IMR-90 (cell line): ENCODE results near the gene EXOC5. TPM values are rescaled to one million over a fixed set of nuclear protein-coding genes. Genes with fewer than 3 reads are reported as not detected.

Source experiments
- ATAC-seq: fragments of 200-7000 bp; cut with Tn5 transposase; 2 replicates; pipeline ENCODE4 v1.9.1; 2020; ENCODE audit warnings: low read depth, mild to moderate bottlenecking, moderate library complexity
- BruUV-seq: library from RNA; stranded (reverse); fragments of 400-500 nt; replicated peaks from 2 replicates; lab custom pipeline; 2021; lab: Mats Ljungman, UMichigan
- CTCF ChIA-PET: fragments of 300-600 bp; formaldehyde crosslinking; extraction: SDS; loops from one replicate; lab custom pipeline; 2021; ENCODE audit warnings: antibody characterized with exemption; lab: Yijun Ruan, JAX
- POLR2A ChIA-PET: fragments of 300-600 bp; sonication (Branson Sonifier 250); formaldehyde crosslinking; loops from one replicate; lab custom pipeline; 2022; ENCODE audit warnings: antibody characterized with exemption; ENCODE audit not compliant: unreplicated experiment; lab: Charles Lee
- DNase-seq: peaks from one replicate; pipeline ENCODE4 v3.0.0; 2013
- H2AFZ ChIP-seq: replicated peaks from 2 replicates; pipeline ENCODE3; 2013; ENCODE audit warnings: low read length, mild to moderate bottlenecking; ENCODE audit not compliant: poor library complexity
- H2AK5ac ChIP-seq: 2 replicates; pipeline ENCODE4 v1.6.1; 2013; ENCODE audit warnings: low read depth, low read length, inconsistent platforms
- H2AK9ac ChIP-seq: replicated peaks from 2 replicates; pipeline ENCODE3; 2013; ENCODE audit warnings: mild to moderate bottlenecking, low read depth, low read length, moderate library complexity; ENCODE audit not compliant: poor library complexity
- H2BK120ac ChIP-seq: 2 replicates; pipeline ENCODE4 v1.6.1; 2013; ENCODE audit warnings: low read depth, low read length, inconsistent platforms
- H2BK15ac ChIP-seq: 3 replicates; pipeline ENCODE4 v1.6.1; 2013; ENCODE audit warnings: low read depth, low read length, inconsistent platforms
- H2BK20ac ChIP-seq: 2 replicates; pipeline ENCODE4 v1.6.1; 2013; ENCODE audit warnings: low read depth, mild to moderate bottlenecking, inconsistent platforms, low read length, moderate library complexity
- H2BK5ac ChIP-seq: 2 replicates; pipeline ENCODE4 v1.6.1; 2013; ENCODE audit warnings: mild to moderate bottlenecking, low read depth, low read length, inconsistent platforms; ENCODE audit not compliant: poor library complexity, severe bottlenecking
- H3K14ac ChIP-seq: replicated peaks from 2 replicates; pipeline ENCODE4 v1.6.1; 2013; ENCODE audit warnings: low read depth, low read length, inconsistent platforms
- H3K18ac ChIP-seq: 2 replicates; pipeline ENCODE4 v1.6.1; 2013; ENCODE audit warnings: low read depth, low read length, control low read depth
- H3K23ac ChIP-seq: 2 replicates; pipeline ENCODE4 v1.6.1; 2013; ENCODE audit warnings: low read depth, low read length, inconsistent platforms
- H3K27ac ChIP-seq: 2 replicates; pipeline ENCODE4 v1.5.1; 2013; ENCODE audit warnings: mild to moderate bottlenecking, control low read depth, low read length; ENCODE audit not compliant: insufficient read depth
- H3K27me3 ChIP-seq: 2 replicates; pipeline ENCODE4 v1.6.1; 2013; ENCODE audit warnings: low read length; ENCODE audit not compliant: control insufficient read depth, insufficient read depth
- H3K36me3 ChIP-seq: 2 replicates; pipeline ENCODE4 v1.6.1; 2013; ENCODE audit warnings: low read length, mixed read lengths; ENCODE audit not compliant: control insufficient read depth, insufficient read depth
- H3K4ac ChIP-seq: 2 replicates; pipeline ENCODE4 v1.6.1; 2013; ENCODE audit warnings: low read depth, low read length, inconsistent platforms
- H3K4me1 ChIP-seq: 2 replicates; pipeline ENCODE4 v1.6.1; 2013; ENCODE audit warnings: low read length, mixed read lengths; ENCODE audit not compliant: control insufficient read depth, insufficient read depth
- H3K4me2 ChIP-seq: 2 replicates; pipeline ENCODE4 v1.6.1; 2013; ENCODE audit warnings: low read depth, mild to moderate bottlenecking, control low read depth, low read length, moderate library complexity
- H3K4me3 ChIP-seq: 2 replicates; pipeline ENCODE4 v1.5.1; 2013; ENCODE audit warnings: low read depth, mild to moderate bottlenecking, control low read depth, low read length, moderate library complexity; ENCODE audit not compliant: insufficient read depth
- H3K56ac ChIP-seq: 2 replicates; pipeline ENCODE4 v1.6.1; 2013; ENCODE audit warnings: low read length, inconsistent platforms; ENCODE audit not compliant: insufficient read depth; ENCODE audit errors: extremely low read depth
- H3K79me1 ChIP-seq, 2 experiments: 2 replicates each; pipeline ENCODE4 v1.6.1; 2013; ENCODE audit warnings: low read length in 2 of 2, inconsistent platforms in 1 of 2, low read depth in 1 of 2
- H3K9ac ChIP-seq: 2 replicates; pipeline ENCODE4 v1.6.1; 2013; ENCODE audit warnings: low read depth, low read length, control low read depth
- H3K9me1 ChIP-seq: 2 replicates; pipeline ENCODE4 v1.6.1; 2013; ENCODE audit warnings: low read length, inconsistent platforms; ENCODE audit not compliant: insufficient read depth
- H3K9me3 ChIP-seq: 2 replicates; pipeline ENCODE4 v1.6.1; 2013; ENCODE audit warnings: low read length; ENCODE audit not compliant: control insufficient read depth, insufficient read depth
- H4K20me1 ChIP-seq: 2 replicates; pipeline ENCODE4 v1.6.1; 2013; ENCODE audit warnings: low read length, inconsistent platforms; ENCODE audit not compliant: insufficient read depth
- H4K5ac ChIP-seq: 2 replicates; pipeline ENCODE4 v1.6.1; 2013; ENCODE audit warnings: mild to moderate bottlenecking, low read depth, low read length, control low read depth
- H4K8ac ChIP-seq, 2 experiments: 2 replicates each; pipeline ENCODE4 v1.6.1; 2013; ENCODE audit warnings: low read depth in 2 of 2, low read length in 2 of 2, control low read depth in 1 of 2, inconsistent platforms in 1 of 2
- H4K91ac ChIP-seq: 2 replicates; pipeline ENCODE4 v1.6.1; 2013; ENCODE audit warnings: low read depth, low read length, inconsistent platforms; ENCODE audit not compliant: insufficient read depth
- MAFK ChIP-seq: IDR thresholded peaks from 2 replicates; pipeline ENCODE4 v1.6.1; 2012; ENCODE audit warnings: low read depth, low read length, improper control_type of control experiment
- MAZ ChIP-seq: IDR thresholded peaks from 2 replicates; pipeline ENCODE4 v1.6.1; 2012; ENCODE audit warnings: low read depth, mild to moderate bottlenecking, low read length, improper control_type of control experiment, moderate library complexity, borderline replicate concordance
- WGBS, 2 experiments: methylation state at CpG; one replicate each; pipeline versions ENCODE4 v1.1.5 to v1.1.7; 2013; ENCODE audit warnings: missing lambda C conversion rate in 2 of 2; ENCODE audit not compliant: insufficient read length in 1 of 2; ENCODE audit errors: extremely low coverage in 2 of 2; 5-methylcytosine and 5-hydroxymethylcytosine counted together
- dilution Hi-C: fragments of 300-500 bp; cut with HindIII; formaldehyde crosslinking; loops from one replicate; pipeline ENCODE4 v1.14.3; 2018; ENCODE audit warnings: low sequenced_read_pairs; ENCODE audit not compliant: unreplicated experiment
- in situ Hi-C: fragments of 300-500 bp; cut with MboI; formaldehyde crosslinking; loops from 3 replicates; pipeline ENCODE4 v1.14.3; 2019; ENCODE audit warnings: low sequenced_read_pairs, inconsistent platforms, mixed read lengths
- intact Hi-C: fragments of 100-400 bp; cut with micrococcal nuclease; formaldehyde crosslinking; loops from 2 replicates; pipeline ENCODE4 v1.10.0; 2022
- polyA plus RNA-seq, 3 experiments: library from polyadenylated mRNA; depleted of rRNA; stranded (reverse); fragments of >200 nt; gene quantifications; 2 replicates each; pipeline ENCODE4 v1.2.3, GENCODE V29; 2012; ENCODE audit warnings: low replicate concordance in 1 of 3
- total RNA-seq: library from RNA; depleted of rRNA; stranded (reverse); fragments of >200 nt; gene quantifications from 2 replicates; pipeline ENCODE4 v1.2.3, GENCODE V29; 2012

Gene EXOC5
- total and polyA plus RNA-seq, 2 of the 4 experiments (the other 2 are of a cell fraction) = 22.4 to 52.5 TPM

- Histone ChIP-seq H3K36me3 (peaks cover 17% of the 10 kb centered on the region), H4K20me1 (no peaks in the 10 kb centered on the region), H4K8ac (no peak overlapping the region), H3K23ac (no peak overlapping the region), H2BK5ac (no peak overlapping the region), H3K4me1 (no peaks in the 10 kb centered on the region), H3K18ac (no peak overlapping the region), H3K9me1 (no peaks in the 10 kb centered on the region), H3K27me3 (no peaks in the 10 kb centered on the region), H2AFZ (no peak overlapping the region), H3K9ac (no peak overlapping the region), H2BK20ac (no peak overlapping the region), H2BK15ac (no peak overlapping the region), H3K4me3 (no peak overlapping the region), H3K27ac (no peak overlapping the region), H3K56ac (no peak overlapping the region), H3K14ac (no peak overlapping the region), H2AK5ac (no peak overlapping the region), H3K9me3 (no peaks in the 10 kb centered on the region; the same call in 1 of the 2 replicates), H4K91ac (no peak overlapping the region), H2AK9ac (no peak overlapping the region), H3K4ac (no peak overlapping the region), H4K5ac (no peak overlapping the region), H3K79me1 (peaks cover 9 to 12% of the 10 kb centered on the region in 2 experiments; a peak in 3 of 4 replicates), H2BK120ac (no peak overlapping the region), H3K4me2 (no peak overlapping the region)
- TF ChIP-seq MAFK (peak; percentile 43), MAZ (no peak)
- intact Hi-C loops = no loop called here
- no TSS peak for BruUV-seq
- in situ Hi-C loops = no loop called here
- ATAC-seq (no peak), DNase-seq (no peak)
- ChIA-PET POLR2A (no interaction called here), CTCF (no interaction called here)
- WGBS, 2 experiments = no CpG with 5 or more reads among the region's 3 CpGs
- dilution Hi-C loops = no loop called here
Measured at GRCh38 chr14:57277062-57277461, 8.4 kb upstream of the EXOC5 start.
